Liver (tissue), 9 donors: ENCODE data around the gene SEMA4D. TPM values are rescaled to one million over a fixed set of nuclear protein-coding genes. Genes with fewer than 3 reads are reported as not detected.

ENCODE experiments used
- DNase-seq: peaks from one replicate; pipeline ENCODE4 v3.0.0-alpha.2; 2017; ENCODE audit warnings: low spot score
- H3K27ac ChIP-seq, 2 donors: one replicate each; pipeline ENCODE4 v1.7.0; 2013; ENCODE audit warnings: inconsistent platforms in 2 of 2, low read length in 2 of 2, control low read depth in 1 of 2, low read depth in 1 of 2, mild to moderate bottlenecking in 1 of 2
- H3K27me3 ChIP-seq, 4 donors: one replicate each; pipeline versions ENCODE4 v1.6.1 to v1.7.0; 2013; ENCODE audit warnings: low read length in 3 of 4, inconsistent platforms in 1 of 4, mild to moderate bottlenecking in 1 of 4, moderate library complexity in 1 of 4; ENCODE audit not compliant: control insufficient read depth in 4 of 4, insufficient read depth in 4 of 4
- H3K36me3 ChIP-seq, 4 donors: one replicate each; pipeline versions ENCODE4 v1.6.1 to v1.7.0; 2013; ENCODE audit warnings: low read length in 3 of 4, mild to moderate bottlenecking in 3 of 4, low read depth in 1 of 4, moderate library complexity in 1 of 4; ENCODE audit not compliant: control insufficient read depth in 4 of 4, insufficient read depth in 3 of 4
- H3K4me1 ChIP-seq, 4 donors: one replicate each; pipeline versions ENCODE4 v1.6.1 to v1.7.0; 2013; ENCODE audit warnings: low read length in 3 of 4, mild to moderate bottlenecking in 3 of 4, moderate library complexity in 1 of 4; ENCODE audit not compliant: control insufficient read depth in 4 of 4, insufficient read depth in 4 of 4
- H3K4me3 ChIP-seq, 3 donors: one replicate each; pipeline versions ENCODE4 v1.6.1 to v1.7.0; 2013; ENCODE audit warnings: low read length in 3 of 3, control low read depth in 1 of 3, low read depth in 1 of 3, mild to moderate bottlenecking in 1 of 3
- H3K9ac ChIP-seq, 2 donors: one replicate each; pipeline ENCODE4 v1.7.0; 2013; ENCODE audit warnings: low read length in 2 of 2, mild to moderate bottlenecking in 2 of 2, moderate library complexity in 2 of 2, control low read depth in 1 of 2, low read depth in 1 of 2
- H3K9me3 ChIP-seq, 4 donors: one replicate each; pipeline versions ENCODE4 v1.6.1 to v1.7.0; 2013; ENCODE audit warnings: low read length in 3 of 4; ENCODE audit not compliant: control insufficient read depth in 4 of 4
- ATF3 ChIP-seq: IDR thresholded peaks from 2 replicates; pipeline ENCODE4 v1.6.1; 2016; ENCODE audit warnings: antibody characterized with exemption
- CTCF ChIP-seq: fragments of 150-350 bp; IDR thresholded peaks from 2 replicates; pipeline ENCODE4 v1.5.1; 2017; ENCODE audit warnings: improper control_type of control experiment, low read depth, low read length; ENCODE audit not compliant: missing input control
- EGR1 ChIP-seq, 2 donors: IDR thresholded peaks; 2 replicates each; pipeline ENCODE4 v1.6.1; 2016 to 2018; ENCODE audit warnings: antibody characterized with exemption in 2 of 2, low read depth in 2 of 2
- FOXA1 ChIP-seq: IDR thresholded peaks from 2 replicates; pipeline ENCODE4 v1.6.1; 2016; ENCODE audit warnings: antibody characterized with exemption
- FOXA2 ChIP-seq: IDR thresholded peaks from 2 replicates; pipeline ENCODE4 v1.6.1; 2016; ENCODE audit warnings: antibody characterized with exemption
- GABPA ChIP-seq, 2 donors: IDR thresholded peaks in 1 of 2; conservative IDR thresholded peaks in 1 of 2; 2 replicates each; pipeline ENCODE4 v1.6.1; 2016; ENCODE audit warnings: antibody characterized with exemption in 2 of 2, mild to moderate bottlenecking in 1 of 2, moderate library complexity in 1 of 2
- HNF4A ChIP-seq, 2 donors: conservative IDR thresholded peaks; 2 replicates each; pipeline ENCODE4 v1.6.1; 2016; ENCODE audit warnings: antibody characterized with exemption in 2 of 2, mild to moderate bottlenecking in 2 of 2
- HNF4G ChIP-seq: IDR thresholded peaks from 2 replicates; pipeline ENCODE4 v1.6.1; 2016; ENCODE audit warnings: antibody characterized with exemption
- JUND ChIP-seq, 2 donors: IDR thresholded peaks; 2 replicates each; pipeline ENCODE4 v1.6.1; 2016; ENCODE audit warnings: antibody characterized with exemption in 2 of 2
- NR2F2 ChIP-seq: IDR thresholded peaks from 2 replicates; pipeline ENCODE4 v1.6.1; 2016; ENCODE audit warnings: antibody characterized with exemption
- RAD21 ChIP-seq, 2 donors: IDR thresholded peaks; 2 replicates each; pipeline ENCODE4 v1.6.1; 2016; ENCODE audit warnings: antibody characterized with exemption in 2 of 2, mild to moderate bottlenecking in 2 of 2
- RXRA ChIP-seq, 2 donors: IDR thresholded peaks; 2 replicates each; pipeline ENCODE4 v1.6.1; 2017 to 2018; ENCODE audit warnings: antibody characterized with exemption in 2 of 2, mild to moderate bottlenecking in 1 of 2
- SP1 ChIP-seq: IDR thresholded peaks from 2 replicates; pipeline ENCODE4 v1.6.1; 2018; ENCODE audit warnings: antibody characterized with exemption, mild to moderate bottlenecking
- TAF1 ChIP-seq: conservative IDR thresholded peaks from 2 replicates; pipeline ENCODE4 v1.6.1; 2016; ENCODE audit warnings: antibody characterized with exemption, mild to moderate bottlenecking
- YY1 ChIP-seq: IDR thresholded peaks from 2 replicates; pipeline ENCODE4 v1.6.1; 2016; ENCODE audit warnings: antibody characterized with exemption, mild to moderate bottlenecking
- WGBS: extraction: QIAGEN DNeasy Blood & Tissue Kit; methylation state at CpG from one replicate; pipeline ENCODE4 v1.1.7; 2013; 5-methylcytosine and 5-hydroxymethylcytosine counted together
- polyA plus RNA-seq, 2 donors: library from polyadenylated mRNA; stranded (reverse) in 1 of 2; unstranded in 1 of 2; fragments of 200-250 nt in 1 of 2; fragments of >200 nt in 1 of 2; fragmentation: Nextera tagmentation in 1 of 2; extraction: Ambion mirVana in 1 of 2; gene quantifications; one replicate each; pipeline versions ENCODE4 v1.2.1 to v1.2.3, GENCODE V29; 2013 to 2015
- total RNA-seq, 2 donors: library from RNA; depleted of rRNA; stranded (reverse); fragments of >200 nt; gene quantifications; one replicate each; pipeline ENCODE4 v1.2.3, GENCODE V29; 2014
- TF ChIP-seq, protein P1 (sequence below): IDR thresholded peaks from 2 replicates; pipeline ENCODE4 v1.6.1; 2016; ENCODE audit warnings: antibody characterized with exemption
- TF ChIP-seq, protein P2 (sequence below): IDR thresholded peaks from 2 replicates; pipeline ENCODE4 v1.6.1; 2016; ENCODE audit warnings: antibody characterized with exemption, mild to moderate bottlenecking
- TF ChIP-seq, protein P3 (sequence below): IDR thresholded peaks from 2 replicates; pipeline ENCODE4 v1.6.1; 2016; ENCODE audit warnings: antibody characterized with exemption
- donor health status: healthy.
- donor health status: healthy.
- donor health status: healthy.
- donor health status: healthy.
- donor health status: healthy.

The SEMA4D gene
- total and polyA plus RNA-seq, 4 donors: 1.4 to 12.0 (median 4.1) TPM

DNA sequence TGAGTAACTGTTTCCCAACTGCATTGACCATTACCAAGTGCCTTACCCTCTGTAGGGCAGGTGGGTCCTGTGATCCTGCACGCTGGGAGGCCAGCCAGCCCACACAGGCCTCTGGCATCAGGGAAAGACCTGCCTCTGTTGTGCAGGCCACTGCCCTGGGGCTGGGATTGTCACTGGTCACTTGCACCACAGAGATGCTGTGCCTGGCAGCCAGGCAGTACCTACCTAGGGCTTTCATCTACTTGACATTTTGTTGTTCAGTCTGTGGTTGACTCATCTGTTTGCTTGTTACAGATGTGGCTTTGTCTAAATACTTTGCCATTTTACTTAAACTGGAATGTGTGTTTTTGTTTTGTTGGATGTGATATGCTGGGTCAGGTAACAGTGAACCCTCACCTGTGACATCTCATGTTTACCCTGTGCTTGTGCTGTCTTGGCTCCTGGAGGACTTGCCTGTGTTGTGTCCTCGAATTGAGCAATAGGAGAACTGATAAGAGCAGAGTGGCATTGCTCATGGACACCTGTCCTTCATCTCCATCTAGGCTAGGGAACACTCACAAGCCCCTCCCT lies 146.8 kb downstream of the SEMA4D start:
- peak; percentile 31 for TF ChIP-seq ATF3
- peak; percentile 65 for TF ChIP-seq YY1
- TF ChIP-seq NR2F2: no peak
- TF ChIP-seq TAF1: no peak
- peak; percentile 11 for TF ChIP-seq HNF4G
- peak; percentile 84 for TF ChIP-seq SP1
- TF ChIP-seq, protein P1, sequence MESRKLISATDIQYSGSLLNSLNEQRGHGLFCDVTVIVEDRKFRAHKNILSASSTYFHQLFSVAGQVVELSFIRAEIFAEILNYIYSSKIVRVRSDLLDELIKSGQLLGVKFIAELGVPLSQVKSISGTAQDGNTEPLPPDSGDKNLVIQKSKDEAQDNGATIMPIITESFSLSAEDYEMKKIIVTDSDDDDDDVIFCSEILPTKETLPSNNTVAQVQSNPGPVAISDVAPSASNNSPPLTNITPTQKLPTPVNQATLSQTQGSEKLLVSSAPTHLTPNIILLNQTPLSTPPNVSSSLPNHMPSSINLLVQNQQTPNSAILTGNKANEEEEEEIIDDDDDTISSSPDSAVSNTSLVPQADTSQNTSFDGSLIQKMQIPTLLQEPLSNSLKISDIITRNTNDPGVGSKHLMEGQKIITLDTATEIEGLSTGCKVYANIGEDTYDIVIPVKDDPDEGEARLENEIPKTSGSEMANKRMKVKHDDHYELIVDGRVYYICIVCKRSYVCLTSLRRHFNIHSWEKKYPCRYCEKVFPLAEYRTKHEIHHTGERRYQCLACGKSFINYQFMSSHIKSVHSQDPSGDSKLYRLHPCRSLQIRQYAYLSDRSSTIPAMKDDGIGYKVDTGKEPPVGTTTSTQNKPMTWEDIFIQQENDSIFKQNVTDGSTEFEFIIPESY: no peak
- TF ChIP-seq RAD21 (IDR thresholded peaks at IDR 0.05): peak; percentile 41 to 43
- TF ChIP-seq HNF4A (conservative IDR thresholded peaks at IDR 0.05): peak; percentile 76 to 89
- TF ChIP-seq FOXA1: peak; percentile 95
- TF ChIP-seq RXRA (IDR thresholded peaks at IDR 0.05): peak in 1 of 2 donors; percentile 91
- TF ChIP-seq JUND (IDR thresholded peaks at IDR 0.05): peak; percentile 47 to 75
- TF ChIP-seq, protein P2, sequence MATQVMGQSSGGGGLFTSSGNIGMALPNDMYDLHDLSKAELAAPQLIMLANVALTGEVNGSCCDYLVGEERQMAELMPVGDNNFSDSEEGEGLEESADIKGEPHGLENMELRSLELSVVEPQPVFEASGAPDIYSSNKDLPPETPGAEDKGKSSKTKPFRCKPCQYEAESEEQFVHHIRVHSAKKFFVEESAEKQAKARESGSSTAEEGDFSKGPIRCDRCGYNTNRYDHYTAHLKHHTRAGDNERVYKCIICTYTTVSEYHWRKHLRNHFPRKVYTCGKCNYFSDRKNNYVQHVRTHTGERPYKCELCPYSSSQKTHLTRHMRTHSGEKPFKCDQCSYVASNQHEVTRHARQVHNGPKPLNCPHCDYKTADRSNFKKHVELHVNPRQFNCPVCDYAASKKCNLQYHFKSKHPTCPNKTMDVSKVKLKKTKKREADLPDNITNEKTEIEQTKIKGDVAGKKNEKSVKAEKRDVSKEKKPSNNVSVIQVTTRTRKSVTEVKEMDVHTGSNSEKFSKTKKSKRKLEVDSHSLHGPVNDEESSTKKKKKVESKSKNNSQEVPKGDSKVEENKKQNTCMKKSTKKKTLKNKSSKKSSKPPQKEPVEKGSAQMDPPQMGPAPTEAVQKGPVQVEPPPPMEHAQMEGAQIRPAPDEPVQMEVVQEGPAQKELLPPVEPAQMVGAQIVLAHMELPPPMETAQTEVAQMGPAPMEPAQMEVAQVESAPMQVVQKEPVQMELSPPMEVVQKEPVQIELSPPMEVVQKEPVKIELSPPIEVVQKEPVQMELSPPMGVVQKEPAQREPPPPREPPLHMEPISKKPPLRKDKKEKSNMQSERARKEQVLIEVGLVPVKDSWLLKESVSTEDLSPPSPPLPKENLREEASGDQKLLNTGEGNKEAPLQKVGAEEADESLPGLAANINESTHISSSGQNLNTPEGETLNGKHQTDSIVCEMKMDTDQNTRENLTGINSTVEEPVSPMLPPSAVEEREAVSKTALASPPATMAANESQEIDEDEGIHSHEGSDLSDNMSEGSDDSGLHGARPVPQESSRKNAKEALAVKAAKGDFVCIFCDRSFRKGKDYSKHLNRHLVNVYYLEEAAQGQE: peak; percentile 75
- TF ChIP-seq, protein P3, sequence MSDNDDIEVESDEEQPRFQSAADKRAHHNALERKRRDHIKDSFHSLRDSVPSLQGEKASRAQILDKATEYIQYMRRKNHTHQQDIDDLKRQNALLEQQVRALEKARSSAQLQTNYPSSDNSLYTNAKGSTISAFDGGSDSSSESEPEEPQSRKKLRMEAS: peak; percentile 89
- TF ChIP-seq CTCF: no peak
- peak in 1 of 2 donors; percentile 52 for TF ChIP-seq GABPA (IDR thresholded peaks at IDR 0.05 in 1 of 2, conservative IDR thresholded peaks at IDR 0.05 in 1 of 2)
- TF ChIP-seq FOXA2: peak; percentile 98
- peak in 1 of 2 donors; percentile 23 for TF ChIP-seq EGR1 (IDR thresholded peaks at IDR 0.05; ENCODE audit: low read depth in 2 of 2)
- Histone ChIP-seq H3K27me3 (no peaks in the 10 kb centered on the region), H3K9me3 (no peaks in the 10 kb centered on the region), H3K4me3 (no peak overlapping the region), H3K27ac (peak overlapping the region; percentile 34 to 74), H3K4me1 (peaks cover 13 to 29% (median 23%) of the 10 kb centered on the region in 4 donors), H3K9ac (no peak overlapping the region), H3K36me3 (peaks cover 2 to 47% (median 34%) of the 10 kb centered on the region in 4 donors)
- DNase-seq: no peak
- WGBS: 33% methylated on average over 2 of the region's 2 CpGs
